PFSK-1 (cell line): ENCODE measurements around the gene OR4D9.

Experiments
- POLR2AphosphoS5 ChIP-seq: IDR thresholded peaks from 2 replicates; pipeline ENCODE4 v1.6.1; 2012; ENCODE audit warnings: low read depth, mild to moderate bottlenecking, control low read depth, low read length, moderate library complexity
- SIN3A ChIP-seq: IDR thresholded peaks from 2 replicates; pipeline ENCODE4 v1.6.1; 2012; ENCODE audit warnings: mild to moderate bottlenecking, low read length, moderate library complexity, borderline replicate concordance; ENCODE audit not compliant: insufficient read depth

DNA sequence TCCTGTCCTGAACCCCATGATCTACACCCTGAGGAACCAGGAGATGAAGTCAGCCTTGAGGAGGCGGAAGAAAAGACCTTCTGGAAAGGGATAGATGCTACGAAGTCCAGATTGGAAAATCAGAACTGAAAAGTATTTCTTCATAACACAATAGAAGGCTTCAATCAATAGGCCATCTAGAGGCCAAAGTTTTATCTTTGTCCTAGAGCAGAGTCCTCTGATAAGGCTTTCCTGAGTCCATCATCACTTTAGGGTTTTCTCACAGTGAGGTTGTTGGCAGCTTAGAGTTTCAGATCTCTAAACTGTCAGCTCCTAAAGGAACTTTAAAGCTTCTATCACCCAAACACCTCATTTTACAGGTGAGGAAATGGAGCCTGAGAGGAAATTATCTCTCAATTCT, 21.3 kb downstream of the OR4D9 start:
- no peak for TF ChIP-seq POLR2AphosphoS5
- no peak for TF ChIP-seq SIN3A
